Bronchial epithelial cell (primary cell): ENCODE data around the gene MLLT10. TPM values are rescaled to one million over a fixed set of nuclear protein-coding genes. Genes with fewer than 3 reads are reported as not detected.
"Not testable (repeated sequence)": the region's sequence is repeated elsewhere in the genome, so short reads cannot be mapped to it uniquely, and the experiment has no call there.

ENCODE experiments used
- DNase-seq: peaks from one replicate; pipeline ENCODE4 v3.0.0-alpha.2; 2010; ENCODE audit warnings: low read depth
- FAIRE-seq: peaks from 2 replicates; lab custom pipeline; 2011; peaks lifted over from hg19 to GRCh38; lab: Jason Lieb, UNC
- H3K27me3 ChIP-seq: 2 replicates; pipeline ENCODE4 v1.5.1; 2011; ENCODE audit warnings: low read length; ENCODE audit not compliant: control insufficient read depth, insufficient read depth
- H3K36me3 ChIP-seq: 2 replicates; pipeline ENCODE4 v1.5.1; 2011; ENCODE audit warnings: low read length; ENCODE audit not compliant: control insufficient read depth, insufficient read depth
- H3K4me3 ChIP-seq: 2 replicates; pipeline ENCODE4 v1.5.1; 2011; ENCODE audit warnings: mild to moderate bottlenecking, low read depth, low read length, control low read depth
- total RNA-seq: library from RNA; depleted of rRNA; stranded (reverse); fragments of >200 nt; gene quantifications from 2 replicates; pipeline ENCODE4 v1.2.1, GENCODE V29; 2014
- TF ChIP-seq, protein P1 (sequence below): IDR thresholded peaks from 2 replicates; pipeline ENCODE4 v1.5.1; 2011; ENCODE audit warnings: mild to moderate bottlenecking, moderate library complexity, low read length, control low read depth, inconsistent platforms; ENCODE audit not compliant: insufficient read depth, severe bottlenecking

The MLLT10 gene
- total RNA-seq, 1 donor from 2014 or later, result 40.8 TPM

DNA sequence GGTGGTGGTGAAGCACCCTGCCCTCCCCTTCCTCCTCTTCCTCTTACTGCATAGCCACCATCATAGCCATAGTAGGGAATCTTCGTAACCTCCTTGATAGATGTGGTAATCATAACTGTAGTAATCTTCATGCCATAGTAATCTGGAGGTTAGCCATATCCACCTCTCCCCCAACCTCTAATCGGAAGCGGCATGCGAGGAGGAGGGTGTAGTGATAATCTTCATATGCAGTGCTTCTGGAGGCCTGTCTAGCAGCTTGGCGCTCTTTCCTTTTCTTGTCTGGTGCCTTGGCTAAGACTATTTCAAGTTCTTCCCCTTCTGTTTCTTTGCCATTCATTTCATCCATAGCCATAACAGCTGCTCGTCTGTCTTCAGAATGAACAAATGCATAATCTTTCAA lies 90.9 kb downstream of the MLLT10 start:
- Histone ChIP-seq H3K4me3 (no peak overlapping the region), H3K27me3 (no peaks in the 10 kb centered on the region), H3K36me3 (peaks cover 1% of the 10 kb centered on the region)
- no peak for FAIRE-seq
- no peak for DNase-seq
- TF ChIP-seq, protein P1, sequence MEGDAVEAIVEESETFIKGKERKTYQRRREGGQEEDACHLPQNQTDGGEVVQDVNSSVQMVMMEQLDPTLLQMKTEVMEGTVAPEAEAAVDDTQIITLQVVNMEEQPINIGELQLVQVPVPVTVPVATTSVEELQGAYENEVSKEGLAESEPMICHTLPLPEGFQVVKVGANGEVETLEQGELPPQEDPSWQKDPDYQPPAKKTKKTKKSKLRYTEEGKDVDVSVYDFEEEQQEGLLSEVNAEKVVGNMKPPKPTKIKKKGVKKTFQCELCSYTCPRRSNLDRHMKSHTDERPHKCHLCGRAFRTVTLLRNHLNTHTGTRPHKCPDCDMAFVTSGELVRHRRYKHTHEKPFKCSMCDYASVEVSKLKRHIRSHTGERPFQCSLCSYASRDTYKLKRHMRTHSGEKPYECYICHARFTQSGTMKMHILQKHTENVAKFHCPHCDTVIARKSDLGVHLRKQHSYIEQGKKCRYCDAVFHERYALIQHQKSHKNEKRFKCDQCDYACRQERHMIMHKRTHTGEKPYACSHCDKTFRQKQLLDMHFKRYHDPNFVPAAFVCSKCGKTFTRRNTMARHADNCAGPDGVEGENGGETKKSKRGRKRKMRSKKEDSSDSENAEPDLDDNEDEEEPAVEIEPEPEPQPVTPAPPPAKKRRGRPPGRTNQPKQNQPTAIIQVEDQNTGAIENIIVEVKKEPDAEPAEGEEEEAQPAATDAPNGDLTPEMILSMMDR, result no peak

DNA sequence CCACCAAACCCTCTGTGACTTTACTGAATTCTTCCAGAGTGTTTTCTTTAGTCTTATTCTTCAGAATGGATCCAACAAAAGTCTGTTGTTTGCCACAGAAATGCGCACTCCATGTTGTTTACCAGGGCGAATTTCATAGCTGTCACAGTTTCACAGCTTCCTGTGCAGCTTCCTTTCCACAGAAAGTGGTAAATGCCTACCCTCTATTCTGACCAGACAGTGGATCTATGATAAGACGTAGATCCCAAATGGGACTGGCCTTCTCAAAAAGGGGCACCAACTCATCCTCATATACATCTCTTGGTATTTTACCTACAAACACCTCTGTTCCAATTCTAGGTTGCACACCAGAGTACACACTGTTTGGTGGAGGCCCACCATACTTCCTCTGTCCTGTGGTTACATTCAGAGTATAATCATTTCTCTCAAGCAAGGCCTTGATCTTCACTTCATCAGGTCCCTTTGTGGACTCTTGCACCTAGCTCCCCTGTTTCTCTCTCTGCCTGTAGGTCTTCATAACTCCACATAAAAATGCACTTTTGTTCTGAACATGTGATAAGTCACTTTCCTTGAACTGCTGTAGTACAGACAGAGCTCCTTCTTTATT lies 91.7 kb downstream of the MLLT10 start:
- TF ChIP-seq, protein P1, result no peak
- Histone ChIP-seq H3K36me3 (peaks cover 1% of the 10 kb centered on the region), H3K4me3 (no peak overlapping the region), H3K27me3 (no peaks in the 10 kb centered on the region)
- DNase-seq (no peak), FAIRE-seq (no peak)

DNA sequence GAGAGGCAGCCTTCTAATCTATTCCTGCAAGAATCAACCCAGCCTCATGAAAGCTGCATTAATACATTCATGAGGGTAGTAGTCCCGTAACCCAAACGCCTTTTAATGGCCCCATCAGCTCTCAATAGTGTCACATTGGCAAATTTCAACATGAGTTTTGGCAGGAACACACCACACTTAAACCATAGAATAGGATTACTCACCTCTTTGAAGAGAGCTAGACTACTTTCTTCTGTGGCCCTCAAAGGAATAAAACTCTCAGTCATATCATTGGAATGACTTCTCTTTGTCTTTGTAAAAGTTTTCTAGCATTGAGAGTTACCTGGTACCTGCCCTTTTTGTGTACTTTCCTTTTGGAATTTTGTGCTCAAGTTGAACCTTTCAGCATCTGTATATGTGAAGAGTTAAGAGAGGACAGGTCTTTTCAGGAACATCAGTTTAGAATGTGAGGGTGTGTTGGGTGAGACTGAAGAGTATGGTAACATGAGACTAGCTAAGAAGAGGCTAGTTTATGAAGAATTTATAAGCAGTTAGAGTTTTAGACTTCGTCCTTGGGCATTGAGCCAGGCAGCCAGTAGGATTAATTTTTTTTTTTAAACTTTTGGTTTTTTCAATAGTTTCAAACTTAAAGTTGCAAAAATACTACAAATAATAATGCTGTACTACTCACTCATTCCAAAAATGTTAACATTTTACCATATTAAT lies 92.6 kb downstream of the MLLT10 start:
- FAIRE-seq (no peak), DNase-seq (peak; percentile 84)
- no peaks in the 10 kb centered on the region for H3K27me3 ChIP-seq
- peaks cover 3% of the 10 kb centered on the region for H3K36me3 ChIP-seq
- H3K4me3 ChIP-seq, result no peak overlapping the region
- TF ChIP-seq, protein P1, result no peak

DNA sequence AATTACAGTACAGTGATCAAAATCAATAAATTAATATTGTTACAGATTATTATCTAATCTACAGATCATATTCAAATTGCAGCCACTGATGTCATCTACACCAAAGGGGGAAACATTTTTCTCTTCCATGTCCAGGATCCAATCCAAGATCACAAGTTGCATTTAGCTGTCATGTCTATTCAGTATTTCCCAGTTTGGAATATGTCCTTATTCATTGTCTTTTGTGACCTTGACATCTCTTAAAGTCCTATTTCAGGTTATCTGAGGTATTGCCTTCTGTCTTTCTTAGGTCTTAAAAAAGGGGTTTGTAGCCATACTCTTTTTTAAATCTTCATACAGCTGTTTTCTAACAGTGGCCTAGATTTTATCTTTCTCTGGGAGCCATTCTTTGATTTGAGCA lies 93.3 kb downstream of the MLLT10 start:
- FAIRE-seq (no peak), DNase-seq (no peak)
- TF ChIP-seq, protein P1, result no peak
- no peak overlapping the region for H3K4me3 ChIP-seq
- H3K27me3 ChIP-seq, result no peaks in the 10 kb centered on the region
- H3K36me3 ChIP-seq, result peaks cover 3% of the 10 kb centered on the region

DNA sequence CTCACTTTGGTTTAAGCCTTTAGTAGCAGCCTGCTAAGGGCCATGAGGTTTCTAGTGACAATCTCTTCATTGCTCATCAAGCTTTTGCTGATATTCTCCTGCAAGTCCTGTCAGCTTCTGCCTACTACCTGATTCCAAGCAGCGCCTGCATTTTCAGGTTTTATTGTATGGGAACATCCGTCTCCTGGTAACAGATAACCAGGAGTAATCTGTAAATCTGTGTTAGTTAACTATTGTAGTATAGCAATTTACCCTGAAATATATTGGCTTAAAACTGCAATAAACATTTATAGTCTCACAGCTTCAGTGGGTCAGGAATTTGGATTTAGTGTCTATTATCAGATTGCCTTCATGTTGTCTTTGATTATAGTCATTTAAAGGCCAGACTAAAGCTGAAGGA lies 94.0 kb downstream of the MLLT10 start:
- H3K36me3 ChIP-seq, result peaks cover 3% of the 10 kb centered on the region
- FAIRE-seq (no peak), DNase-seq (no peak)
- TF ChIP-seq, protein P1, result no peak
- no peak overlapping the region for H3K4me3 ChIP-seq
- no peaks in the 10 kb centered on the region for H3K27me3 ChIP-seq

DNA sequence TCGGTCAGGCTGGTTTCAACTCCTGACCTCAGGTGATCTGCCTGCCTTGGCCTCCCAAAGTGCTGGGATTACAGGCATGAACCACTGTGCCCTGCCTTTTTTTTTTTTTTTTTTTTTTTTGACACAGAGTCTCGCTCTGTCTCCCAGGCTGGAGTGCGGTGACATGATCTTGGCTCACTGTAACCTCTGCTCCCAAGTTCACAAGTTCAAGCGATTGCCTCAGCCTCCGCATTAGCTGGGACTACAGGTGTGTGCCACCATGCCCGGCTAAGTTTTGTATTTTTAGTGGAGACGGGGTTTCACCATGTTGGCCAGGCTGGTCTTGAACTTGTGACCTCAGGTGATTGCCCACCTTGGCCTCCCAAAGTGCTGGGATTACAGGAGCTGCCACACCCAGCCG lies 94.6 kb downstream of the MLLT10 start:
- not testable (repeated sequence) for FAIRE-seq, DNase-seq, H3K4me3 ChIP-seq, H3K27me3 ChIP-seq, H3K36me3 ChIP-seq
